ENCODE data around the gene AGR3.

DNA sequence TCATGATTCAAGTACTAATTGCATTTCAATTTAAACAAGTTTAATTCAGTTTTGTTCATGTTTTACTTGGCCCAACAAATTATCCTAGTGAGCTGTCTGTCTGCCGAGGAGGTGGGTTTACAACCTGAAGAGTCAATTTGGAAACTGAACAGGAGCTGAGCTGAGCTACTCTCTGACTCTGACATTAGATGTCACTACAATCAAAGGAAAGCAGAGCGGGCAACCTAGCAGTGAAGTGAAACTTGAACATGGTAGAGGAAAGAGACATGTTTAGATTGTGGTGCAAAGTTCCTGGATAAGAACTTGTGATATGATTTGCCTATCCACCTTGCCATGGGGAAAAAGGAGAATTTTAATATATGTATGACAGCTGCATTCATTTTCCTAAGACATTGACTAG, 9.6 kb upstream of the AGR3 start:
- TF ChIP-seq EZH2 (IDR thresholded peaks at IDR 0.05; ENCODE audit: insufficient read depth, poor library complexity, severe bottlenecking) (no peak), EZH2phosphoT487 (IDR thresholded peaks at IDR 0.05; ENCODE audit: insufficient read depth, low read depth) (no peak)
